PC-3 (cell line): ENCODE results near the gene METTL8.

Source experiments
- CTCF ChIP-seq: fragments of 300-600 bp; sonication (generic); conservative IDR thresholded peaks from 2 replicates; pipeline ENCODE4 v1.5.1; 2017; ENCODE audit warnings: antibody characterized with exemption, low read depth, mild to moderate bottlenecking, low read length
- EZH2phosphoT487 ChIP-seq: fragments of 300-600 bp; sonication (generic); IDR thresholded peaks from 2 replicates; pipeline ENCODE4 v1.6.1; 2018; ENCODE audit warnings: mild to moderate bottlenecking, antibody characterized with exemption, low read length, borderline replicate concordance

GRCh38 chr2:171330155-171330956, 103.4 kb downstream of the METTL8 start:
- TF ChIP-seq EZH2phosphoT487: no peak
- TF ChIP-seq CTCF: no peak
